Fibroblast of skin of left biceps (primary cell): ENCODE measurements around the gene ACOT6.
"Not testable (repeated sequence)": the region's sequence is repeated elsewhere in the genome, so short reads cannot be mapped to it uniquely, and the experiment has no call there.

Experiments used
- DNase-seq, 2 experiments: peaks; one replicate each; pipeline ENCODE4 v3.0.0-alpha.2; 2013; ENCODE audit warnings: low read depth in 2 of 2

The ACOT6 gene, protein sequence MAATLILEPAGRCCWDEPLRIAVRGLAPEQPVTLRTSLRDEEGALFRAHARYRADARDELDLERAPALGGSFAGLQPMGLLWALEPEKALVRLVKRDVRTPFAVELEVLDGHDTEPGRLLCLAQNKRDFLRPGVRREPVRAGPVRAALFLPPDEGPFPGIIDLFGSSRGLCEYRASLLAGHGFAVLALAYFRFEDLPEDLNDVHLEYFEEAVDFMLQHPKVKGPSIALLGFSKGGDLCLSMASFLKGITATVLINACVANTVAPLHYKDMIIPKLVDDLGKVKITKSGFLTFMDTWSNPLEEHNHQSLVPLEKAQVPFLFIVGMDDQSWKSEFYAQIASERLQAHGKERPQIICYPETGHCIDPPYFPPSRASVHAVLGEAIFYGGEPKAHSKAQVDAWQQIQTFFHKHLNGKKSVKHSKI

DNA sequence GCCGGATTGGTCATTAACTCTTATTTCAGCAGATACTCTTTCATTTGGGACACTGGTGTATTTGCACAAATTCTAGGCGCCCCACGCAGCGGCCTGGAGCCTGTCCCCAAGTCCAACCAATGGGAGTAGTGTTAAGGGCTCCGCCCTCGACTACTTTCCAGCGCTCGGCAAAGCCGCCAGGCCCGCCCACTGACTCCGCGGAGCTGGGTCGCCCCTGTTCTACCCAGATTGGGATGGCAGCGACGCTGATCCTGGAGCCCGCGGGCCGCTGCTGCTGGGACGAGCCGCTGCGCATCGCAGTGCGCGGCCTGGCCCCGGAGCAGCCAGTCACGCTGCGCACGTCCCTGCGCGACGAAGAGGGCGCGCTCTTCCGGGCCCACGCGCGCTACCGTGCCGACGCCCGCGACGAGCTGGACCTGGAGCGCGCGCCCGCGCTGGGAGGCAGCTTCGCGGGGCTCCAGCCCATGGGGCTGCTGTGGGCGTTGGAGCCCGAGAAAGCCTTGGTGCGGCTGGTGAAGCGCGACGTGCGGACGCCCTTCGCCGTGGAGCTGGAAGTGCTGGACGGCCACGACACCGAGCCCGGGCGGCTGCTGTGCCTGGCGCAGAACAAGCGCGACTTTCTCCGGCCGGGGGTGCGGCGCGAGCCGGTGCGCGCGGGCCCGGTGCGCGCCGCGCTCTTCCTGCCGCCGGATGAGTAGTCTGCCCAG lies at the start of gene ACOT6:
TSS of gene ACOT6 (plus strand) at position 179 of the 707 bp plus-strand sequence. CDS start at position 234, 55 bp downstream.
- peak; percentile 15 to 20 for DNase-seq

GRCh38 chr14:73562696-73563095 lies 49.6 kb upstream of the ACOT6 start:
- DNase-seq, result not testable (repeated sequence)

DNA sequence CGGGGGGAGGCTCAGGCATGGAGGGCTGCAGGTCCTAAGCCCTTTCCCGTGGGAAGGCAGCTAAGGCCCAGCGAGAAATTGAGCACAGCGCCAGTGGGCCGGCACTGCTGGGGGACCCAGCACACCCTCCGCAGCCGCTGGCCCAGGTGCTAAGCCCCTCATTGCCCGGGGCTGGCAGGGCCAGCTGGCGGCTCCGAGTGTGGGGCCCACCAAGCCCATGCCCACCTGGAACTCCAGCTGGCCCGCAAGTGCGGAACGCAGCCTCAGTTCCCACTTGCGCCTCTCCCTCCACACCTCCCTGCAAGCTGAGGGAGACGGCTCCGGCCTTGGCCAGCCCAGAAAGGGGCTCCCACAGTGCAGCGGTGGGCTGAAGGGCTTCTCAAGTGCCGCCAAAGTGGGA lies 45.9 kb upstream of the ACOT6 start:
- not testable (repeated sequence) for DNase-seq

DNA sequence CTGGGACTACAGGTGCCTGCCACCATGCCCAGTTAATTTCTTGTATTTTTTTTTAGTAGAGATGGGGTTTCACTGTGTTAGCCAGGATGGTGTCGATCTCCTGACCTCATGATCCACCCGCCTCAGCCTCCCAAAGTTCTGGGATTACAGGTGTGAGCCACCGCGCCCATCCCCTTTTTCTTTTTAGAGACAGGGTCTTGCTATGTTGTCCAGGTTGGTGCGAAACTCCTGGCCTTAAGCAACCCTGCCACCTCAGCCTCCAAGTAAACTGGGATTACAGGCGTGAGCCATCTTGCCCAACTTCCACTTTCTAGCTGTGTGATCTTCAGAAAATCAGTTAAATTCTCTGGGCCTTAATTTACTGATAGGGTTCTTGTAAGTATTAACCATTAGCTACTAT lies 45.4 kb upstream of the ACOT6 start:
- not testable (repeated sequence) for DNase-seq

DNA sequence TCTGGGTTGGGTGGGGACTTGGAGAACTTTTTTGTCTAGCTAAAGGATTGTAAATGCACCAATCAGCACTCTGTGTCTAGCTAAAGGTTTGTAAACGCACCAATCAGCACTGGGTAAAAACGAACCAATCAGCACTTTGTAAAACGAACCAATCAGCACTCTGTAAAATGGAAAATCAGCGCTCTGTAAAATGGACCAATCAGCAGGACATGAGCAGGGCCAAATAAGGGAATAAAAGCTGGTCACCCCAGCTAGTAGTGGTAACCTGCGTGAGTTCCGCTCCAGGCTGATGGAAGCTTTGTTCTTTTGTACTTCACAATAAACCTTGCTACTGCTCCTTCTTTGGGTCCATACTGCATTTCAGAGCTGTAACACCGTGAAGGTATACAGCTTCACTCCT lies 45.0 kb upstream of the ACOT6 start:
- no peak for DNase-seq

DNA sequence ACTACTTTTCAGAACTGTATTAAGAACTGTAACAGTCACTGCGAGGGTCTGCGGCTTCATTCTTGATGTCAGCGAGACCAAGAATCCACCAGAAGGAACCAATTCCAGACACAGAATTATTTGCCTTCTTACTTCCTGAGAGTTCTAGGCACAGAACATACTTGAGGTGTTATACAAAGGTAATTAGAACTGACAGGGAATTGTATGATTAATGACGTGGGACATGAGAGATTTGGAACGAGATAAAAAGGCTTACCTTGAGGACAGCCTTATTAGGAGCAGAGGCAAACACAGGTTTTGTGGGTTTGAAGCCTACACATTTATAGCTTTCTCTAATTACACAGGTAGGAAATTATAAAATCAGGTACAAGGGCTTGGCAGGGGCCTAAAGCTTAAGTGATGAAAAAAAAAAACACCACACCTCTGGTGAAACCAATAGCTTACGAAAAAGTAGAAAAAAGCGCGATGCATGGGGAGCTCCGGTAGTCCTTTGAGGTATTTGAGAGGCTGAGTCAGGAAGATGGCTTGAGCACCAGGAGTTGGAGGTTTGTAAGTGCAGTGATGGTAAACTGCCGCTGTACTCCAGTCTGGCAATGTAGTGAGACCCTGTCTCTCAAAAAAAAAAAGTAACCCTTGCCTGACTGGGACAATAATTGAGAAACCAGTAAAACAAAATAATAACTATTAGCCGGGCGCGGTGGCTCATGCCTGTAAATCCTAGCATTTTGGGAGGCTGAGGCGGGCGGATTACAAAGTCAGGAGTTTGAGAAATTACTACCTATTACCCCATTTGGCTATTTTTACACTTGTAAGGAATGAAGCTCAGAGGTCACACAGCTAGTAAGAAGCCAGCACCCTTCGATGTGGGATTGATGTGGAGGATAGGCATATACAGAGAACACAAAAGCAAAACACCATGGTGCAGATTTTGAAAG lies 44.1 kb upstream of the ACOT6 start:
- DNase-seq, result no peak

DNA sequence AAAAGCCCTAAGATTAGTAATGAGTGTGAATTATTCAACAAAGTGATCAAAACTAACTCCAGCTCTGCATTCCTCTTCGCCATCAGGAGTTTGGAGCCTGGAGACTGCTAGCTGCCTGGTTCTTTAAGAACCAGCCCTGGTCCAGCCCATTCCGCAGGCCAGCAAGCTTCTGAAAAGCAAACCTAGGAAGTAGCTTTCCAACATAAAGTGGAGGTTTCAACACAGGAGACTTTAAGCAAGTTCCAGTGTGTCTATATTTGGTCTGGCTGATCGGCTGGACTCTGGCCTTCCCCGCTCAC lies 43.5 kb upstream of the ACOT6 start:
- DNase-seq, result not testable (repeated sequence)

DNA sequence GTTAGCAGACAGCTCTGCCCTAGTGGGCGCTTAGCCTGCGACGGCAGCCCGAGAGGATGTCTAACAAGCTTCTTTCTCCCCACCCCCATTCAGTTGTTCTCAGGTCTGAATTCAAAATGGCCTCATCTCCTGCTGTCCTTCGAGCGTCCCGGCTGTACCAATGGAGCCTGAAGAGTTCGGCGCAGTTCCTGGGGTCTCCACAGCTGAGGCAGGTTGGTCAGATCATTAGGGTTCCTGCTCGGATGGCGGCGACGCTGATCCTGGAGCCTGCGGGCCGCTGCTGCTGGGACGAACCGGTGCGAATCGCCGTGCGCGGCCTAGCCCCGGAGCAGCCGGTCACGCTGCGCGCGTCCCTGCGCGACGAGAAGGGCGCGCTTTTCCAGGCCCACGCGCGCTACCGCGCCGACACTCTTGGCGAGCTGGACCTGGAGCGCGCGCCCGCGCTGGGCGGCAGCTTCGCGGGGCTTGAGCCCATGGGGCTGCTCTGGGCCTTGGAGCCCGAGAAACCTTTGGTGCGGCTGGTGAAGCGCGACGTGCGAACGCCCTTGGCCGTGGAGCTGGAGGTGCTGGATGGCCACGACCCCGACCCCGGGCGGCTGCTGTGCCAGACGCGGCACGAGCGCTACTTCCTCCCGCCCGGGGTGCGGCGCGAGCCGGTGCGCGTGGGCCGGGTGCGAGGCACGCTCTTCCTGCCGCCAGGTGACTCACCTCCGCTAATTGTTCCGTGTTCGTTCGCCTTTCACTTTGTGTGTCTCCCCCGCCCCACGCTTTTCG lies 42.9 kb upstream of the ACOT6 start, which contains the start of gene ACOT2:
TSS of gene ACOT2 (plus strand) at position 29 of the 774 bp plus-strand sequence. CDS start at position 57, 28 bp downstream.
- DNase-seq, result peak; percentile 76 to 77

DNA sequence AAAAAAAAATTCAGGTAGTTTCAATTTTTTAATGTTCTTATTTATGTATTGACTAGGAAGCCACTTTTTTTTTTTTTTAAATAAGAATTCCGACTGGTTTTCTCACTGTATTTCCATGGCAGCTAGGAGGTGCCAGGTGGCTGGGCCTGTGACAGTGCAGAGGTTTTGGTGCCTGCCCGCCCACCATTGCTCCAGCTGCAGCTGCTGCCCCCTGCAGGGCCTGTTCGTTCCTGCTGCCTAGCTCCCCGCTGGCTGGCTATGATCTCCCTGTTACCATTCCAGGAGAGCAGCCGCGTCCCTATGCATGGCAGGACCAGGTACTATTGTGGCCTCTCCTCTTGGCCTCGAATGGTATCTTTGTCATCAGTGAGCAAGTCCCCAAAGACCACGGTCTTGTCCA lies 41.4 kb upstream of the ACOT6 start:
- DNase-seq, result not testable (repeated sequence)

DNA sequence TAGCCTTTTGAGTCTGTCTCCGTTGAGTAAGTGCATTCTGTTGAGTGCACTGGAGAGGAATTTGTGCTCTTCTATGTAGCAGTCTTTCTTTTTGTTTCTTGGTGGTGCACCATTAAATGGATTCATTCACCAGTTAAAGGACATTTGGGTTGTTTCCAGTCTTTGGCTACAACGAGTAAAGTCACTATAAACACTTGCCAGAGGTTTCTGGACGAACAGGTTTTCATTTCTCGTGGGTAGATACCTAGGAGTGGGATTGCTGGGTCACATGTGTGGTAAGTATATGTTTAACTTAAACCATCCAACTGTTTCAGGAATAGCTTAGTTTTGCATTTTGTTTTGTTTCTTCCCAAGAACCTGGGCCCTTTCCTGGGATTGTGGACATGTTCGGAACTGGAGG lies 39.3 kb upstream of the ACOT6 start:
- DNase-seq, result not testable (repeated sequence)

- not testable (repeated sequence) for DNase-seq
Measured at GRCh38 chr14:73573740-73574139, 38.6 kb upstream of the ACOT6 start.

- DNase-seq, result not testable (repeated sequence)
Measured at GRCh38 chr14:73574251-73574650, 38.1 kb upstream of the ACOT6 start.

DNA sequence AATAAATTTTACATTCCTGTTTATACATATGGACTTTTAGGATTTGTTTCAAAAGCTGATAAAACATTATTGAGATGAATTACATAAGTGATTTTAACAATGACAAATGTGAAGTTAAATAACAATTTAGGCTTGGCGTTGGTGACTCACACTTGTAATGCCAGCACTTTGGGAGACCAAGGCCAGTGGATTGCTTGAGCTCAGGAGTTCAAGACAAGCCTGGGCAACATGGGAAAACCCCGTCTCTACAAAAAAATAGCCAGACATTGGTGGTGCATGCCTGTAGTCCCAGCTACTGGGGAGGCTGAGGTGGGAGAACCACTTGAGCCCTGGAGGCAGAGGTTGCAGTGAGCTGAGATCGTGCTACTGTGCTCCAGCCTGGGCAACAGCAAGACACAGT lies 35.9 kb upstream of the ACOT6 start:
- DNase-seq, result no peak

GRCh38 chr14:73577214-73577613 lies 35.1 kb upstream of the ACOT6 start:
- DNase-seq, result not testable (repeated sequence)

GRCh38 chr14:73582102-73582979 lies 30.0 kb upstream of the ACOT6 start:
- not testable (repeated sequence) for DNase-seq

GRCh38 chr14:73588695-73589094 lies 23.6 kb upstream of the ACOT6 start:
- no peak for DNase-seq

- DNase-seq, result no peak
Measured at GRCh38 chr14:73589116-73589515, 23.2 kb upstream of the ACOT6 start.

- DNase-seq, result not testable (repeated sequence)
Measured at GRCh38 chr14:73590673-73591004, 21.7 kb upstream of the ACOT6 start.

DNA sequence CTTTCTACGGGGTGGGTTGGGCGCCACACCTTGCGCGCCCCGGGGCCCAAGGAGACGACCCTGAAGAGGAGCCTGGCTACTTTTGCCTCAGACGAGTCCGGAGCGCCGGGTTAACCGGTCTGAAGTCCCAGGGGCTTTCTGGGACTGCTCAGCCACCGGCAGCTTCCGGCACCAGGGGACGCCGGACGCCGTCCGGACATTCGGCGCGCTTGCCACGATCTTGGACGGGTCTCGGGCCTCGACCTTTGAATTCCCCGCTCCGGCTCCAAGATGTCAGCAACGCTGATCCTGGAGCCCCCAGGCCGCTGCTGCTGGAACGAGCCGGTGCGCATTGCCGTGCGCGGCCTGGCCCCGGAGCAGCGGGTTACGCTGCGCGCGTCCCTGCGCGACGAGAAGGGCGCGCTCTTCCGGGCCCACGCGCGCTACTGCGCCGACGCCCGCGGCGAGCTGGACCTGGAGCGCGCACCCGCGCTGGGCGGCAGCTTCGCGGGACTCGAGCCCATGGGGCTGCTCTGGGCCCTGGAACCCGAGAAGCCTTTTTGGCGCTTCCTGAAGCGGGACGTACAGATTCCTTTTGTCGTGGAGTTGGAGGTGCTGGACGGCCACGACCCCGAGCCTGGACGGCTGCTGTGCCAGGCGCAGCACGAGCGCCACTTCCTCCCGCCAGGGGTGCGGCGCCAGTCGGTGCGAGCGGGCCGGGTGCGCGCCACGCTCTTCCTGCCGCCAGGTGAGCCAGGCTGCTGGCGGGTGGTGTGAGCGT lies 20.4 kb upstream of the ACOT6 start, which contains the start of gene ACOT4:
TSS of gene ACOT4 (plus strand) at position 184 of the 760 bp plus-strand sequence. CDS start at position 271, 87 bp downstream.
- DNase-seq, result no peak
